Measurements from ENCODE around the gene LSM3.
"Not testable (repeated sequence)": the region's sequence is repeated elsewhere in the genome, so short reads cannot be mapped to it uniquely, and the experiment has no call there.

The LSM3 gene

DNA sequence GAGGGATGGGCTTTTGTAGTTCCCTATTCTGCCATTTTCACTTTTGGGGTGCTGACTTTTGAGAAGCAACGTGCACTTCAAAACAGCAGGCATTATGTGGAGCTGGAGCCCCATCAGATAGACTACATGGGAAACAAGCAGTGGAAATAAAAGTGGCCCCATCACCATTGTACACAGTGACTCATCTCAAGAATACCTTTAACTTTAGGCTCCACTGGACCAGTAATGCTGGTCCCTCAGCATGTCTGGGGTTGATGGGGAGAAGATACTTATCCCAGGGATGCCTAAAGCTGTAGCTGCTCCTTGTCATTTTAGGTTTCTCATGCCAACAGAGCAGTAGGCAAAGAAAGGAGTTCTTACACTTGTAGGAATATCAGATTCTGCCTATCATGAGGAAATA lies 45.0 kb downstream of the LSM3 start:
- DNase-seq: no peak

DNA sequence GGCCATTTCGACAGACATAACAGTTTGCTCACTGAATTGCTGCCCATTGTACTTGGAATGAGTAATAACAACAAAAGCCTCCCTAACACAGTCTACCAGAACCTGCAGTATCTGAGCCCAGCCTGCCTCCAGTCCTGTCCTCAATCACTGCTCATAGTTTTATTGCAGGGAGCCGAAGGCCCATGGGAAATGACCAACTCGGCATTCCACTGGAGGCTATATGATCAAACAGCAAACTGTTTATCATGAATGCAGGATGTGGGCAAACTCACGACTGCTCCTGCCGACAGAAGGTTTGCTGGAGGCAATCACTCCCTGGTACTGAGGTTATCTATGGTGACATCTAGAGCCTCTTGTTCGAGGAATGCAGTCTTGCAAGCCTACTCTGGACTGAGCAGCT lies 46.3 kb downstream of the LSM3 start:
- DNase-seq: no peak

DNA sequence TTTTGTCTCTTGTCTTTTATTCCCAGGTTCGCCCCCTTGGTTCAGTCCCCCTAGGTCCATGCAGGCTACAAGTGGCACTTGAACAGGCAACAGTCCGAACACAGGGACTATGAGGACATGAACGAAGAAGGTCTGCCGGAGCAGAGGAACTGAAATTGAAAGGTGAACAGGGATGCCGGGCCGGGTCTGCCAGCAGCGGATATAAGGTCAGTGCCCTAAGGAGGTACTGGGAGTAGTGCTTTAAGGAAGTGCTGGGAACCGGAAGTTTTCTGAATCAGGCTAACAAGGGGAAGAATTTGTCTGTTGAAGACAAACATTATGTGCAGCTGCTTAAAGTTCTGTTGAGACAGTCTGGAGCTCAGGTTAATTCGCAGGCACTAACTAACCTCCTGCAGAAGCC lies 46.8 kb downstream of the LSM3 start:
- no peak for DNase-seq

DNA sequence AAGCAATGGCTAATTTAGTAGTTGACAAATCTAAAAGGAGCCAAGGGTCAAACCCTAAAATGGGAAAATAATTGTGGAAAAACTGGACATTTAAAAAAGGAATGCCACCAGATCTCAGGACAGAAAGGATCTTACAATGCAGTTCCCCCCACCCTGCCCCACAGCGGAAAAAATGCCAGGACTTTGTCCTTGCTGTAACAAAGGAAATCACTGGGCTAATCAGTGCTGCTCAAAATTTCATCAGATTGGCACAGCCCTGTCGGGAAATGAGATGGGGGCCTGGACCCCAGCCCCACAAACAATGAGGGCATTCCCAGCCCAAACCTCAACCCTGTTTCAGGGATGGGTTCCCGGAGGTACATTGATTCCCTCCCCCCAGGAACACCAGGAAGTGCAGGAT lies 47.7 kb downstream of the LSM3 start:
- not testable (repeated sequence) for DNase-seq

DNA sequence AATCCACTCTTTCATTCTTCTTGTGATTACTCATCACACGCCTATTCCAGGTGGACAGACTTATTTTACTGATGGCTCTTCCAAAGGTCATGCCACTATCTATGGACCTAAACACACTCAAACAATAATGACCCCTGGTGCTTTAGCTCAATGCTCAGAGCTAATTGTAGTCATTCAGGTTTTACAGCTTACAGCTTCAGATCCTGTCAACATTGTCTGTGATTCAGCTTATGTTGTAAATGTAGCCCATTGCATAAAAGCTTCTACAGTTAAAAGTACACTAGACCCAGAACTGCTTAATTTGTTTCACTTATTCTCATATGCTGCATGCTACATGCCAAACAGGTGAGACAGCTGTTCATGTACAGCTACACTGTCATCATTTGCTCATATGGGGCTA lies 49.2 kb downstream of the LSM3 start:
- DNase-seq: no peak

DNA sequence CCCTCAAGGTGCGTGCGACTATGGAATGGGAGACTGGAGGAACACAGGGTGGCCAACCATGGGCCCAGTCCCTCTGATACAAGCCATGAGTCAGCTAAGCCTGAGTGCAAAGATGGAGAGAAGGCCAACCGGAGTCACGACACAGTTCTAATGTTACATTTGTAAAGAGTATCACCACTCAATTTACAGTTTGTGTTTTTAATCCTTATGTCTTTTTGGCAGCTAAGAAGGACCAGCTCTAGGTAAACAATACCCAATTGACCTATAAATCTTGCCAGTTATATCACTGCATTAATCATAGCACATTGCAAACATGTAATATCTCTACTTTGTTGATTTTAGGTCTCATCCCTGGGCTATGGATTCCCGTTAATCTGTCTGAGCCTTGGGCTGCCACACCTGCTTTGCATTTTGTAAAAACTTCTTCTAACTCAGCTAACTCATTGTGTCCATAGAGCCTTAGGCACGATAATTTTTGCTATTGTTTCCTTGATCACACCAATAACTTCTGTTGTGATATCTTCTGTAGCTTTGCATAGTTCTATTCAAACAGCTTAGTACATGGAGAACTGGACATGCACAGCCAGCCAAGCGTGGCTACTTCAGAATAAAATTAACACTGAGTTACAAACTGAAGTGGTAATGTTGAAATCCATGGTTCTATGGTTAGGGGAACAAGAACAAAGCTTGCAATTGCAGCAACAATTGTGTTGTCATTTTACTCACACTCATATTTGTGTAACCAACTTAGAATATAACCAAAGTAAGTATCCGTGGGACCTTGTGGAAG lies 50.3 kb downstream of the LSM3 start:
- no peak for DNase-seq

DNA sequence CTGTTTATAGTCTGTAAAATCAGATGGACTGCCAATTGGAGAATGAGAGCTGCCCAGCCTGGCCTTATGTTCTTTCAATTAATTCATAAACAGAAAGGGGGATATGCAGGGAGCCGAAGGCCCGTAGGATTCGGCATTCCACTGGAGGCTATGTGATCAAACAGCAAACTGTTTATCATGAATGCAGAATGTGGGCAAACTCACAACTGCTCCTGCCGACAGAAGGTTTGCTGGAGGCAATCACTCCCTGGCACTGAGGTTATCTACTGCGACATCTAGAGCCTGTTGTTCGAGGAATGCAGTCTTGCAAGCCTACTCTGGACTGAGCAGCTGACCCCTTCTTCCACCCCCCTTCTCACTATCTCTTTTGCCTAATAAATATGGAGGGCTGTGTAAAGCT lies 51.1 kb downstream of the LSM3 start:
- DNase-seq: not testable (repeated sequence)

DNA sequence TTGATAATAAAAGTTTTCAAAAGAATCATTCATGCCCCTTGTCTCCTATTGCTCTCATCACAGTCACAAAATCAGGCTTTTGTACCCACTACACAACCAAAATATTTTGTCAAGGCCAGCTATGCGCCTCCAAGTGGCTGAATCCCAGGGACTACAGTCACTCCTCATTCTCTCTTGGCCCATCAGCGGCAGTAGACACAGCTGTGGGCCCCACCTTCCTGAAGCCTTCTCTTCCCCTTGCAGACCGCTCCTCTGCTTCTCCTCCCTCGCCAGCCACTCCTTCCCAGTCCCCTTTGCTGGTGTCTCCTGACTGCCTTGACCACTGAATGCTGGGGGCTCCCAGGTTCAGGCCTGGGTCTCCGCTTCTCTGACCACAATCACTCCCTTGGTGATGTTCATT lies 52.1 kb downstream of the LSM3 start:
- DNase-seq: no peak

DNA sequence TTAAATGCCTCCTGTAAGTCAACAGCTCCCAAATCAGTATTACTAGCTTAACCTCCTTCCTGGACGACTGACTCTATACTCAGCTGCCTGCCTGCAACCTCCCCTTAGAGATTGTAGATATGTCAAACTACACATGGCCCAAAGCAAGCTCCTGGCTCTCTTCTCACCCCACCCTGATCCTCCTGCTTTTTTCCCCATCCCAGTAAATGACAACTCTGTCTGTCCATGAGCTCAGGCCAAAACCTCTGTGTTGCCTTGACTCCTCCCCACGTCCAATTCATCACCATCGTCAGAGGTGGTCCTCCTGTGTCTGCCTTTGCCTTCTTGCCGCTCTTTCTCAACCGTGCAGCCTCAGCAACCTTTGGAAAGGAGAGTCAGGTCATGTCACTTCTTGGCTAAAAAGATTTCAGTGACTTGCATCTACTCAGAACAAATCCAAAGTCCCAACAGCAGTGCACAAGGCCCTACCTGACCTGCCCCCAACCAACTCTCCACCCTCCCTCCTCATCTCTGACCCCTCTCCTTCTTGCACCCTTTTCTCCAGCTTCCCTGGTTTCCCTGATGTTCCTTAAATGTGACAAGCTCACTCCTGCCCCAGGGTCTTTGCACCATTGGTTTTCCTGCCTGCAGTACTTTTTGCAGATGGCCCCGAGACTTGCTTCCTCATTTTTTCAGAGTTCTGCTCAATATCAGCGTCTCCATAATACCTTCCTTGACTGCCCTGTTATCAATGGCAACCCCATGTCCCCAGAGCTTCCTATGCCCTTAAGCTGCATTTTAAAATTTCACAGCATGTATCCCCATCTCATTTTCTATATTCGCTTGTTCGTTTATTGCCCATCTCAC lies 52.8 kb downstream of the LSM3 start:
- DNase-seq: no peak

DNA sequence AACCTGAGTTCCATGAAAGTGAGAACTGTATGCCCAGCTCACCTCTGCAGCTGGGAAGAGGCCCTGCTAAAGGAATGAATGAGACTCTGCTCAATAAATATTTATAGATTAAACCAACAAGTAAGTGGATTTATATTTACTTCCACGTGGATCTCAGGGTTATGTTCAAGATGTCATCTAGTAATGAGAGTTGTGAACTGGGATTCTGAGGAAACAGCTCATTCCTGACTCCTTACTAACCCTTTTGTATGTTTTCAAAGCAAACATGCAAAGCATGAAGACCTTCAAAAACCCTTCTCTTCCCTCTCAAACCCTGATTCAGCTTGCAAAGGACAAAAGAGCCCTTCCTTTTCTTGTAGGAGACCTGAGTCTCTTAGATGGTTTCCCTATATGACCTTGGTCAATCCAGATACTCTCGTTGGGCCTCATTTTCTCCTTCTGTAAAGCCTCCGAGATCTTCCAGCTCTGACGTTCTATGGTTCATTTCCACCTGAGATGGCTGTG lies 53.4 kb downstream of the LSM3 start:
- DNase-seq: no peak

DNA sequence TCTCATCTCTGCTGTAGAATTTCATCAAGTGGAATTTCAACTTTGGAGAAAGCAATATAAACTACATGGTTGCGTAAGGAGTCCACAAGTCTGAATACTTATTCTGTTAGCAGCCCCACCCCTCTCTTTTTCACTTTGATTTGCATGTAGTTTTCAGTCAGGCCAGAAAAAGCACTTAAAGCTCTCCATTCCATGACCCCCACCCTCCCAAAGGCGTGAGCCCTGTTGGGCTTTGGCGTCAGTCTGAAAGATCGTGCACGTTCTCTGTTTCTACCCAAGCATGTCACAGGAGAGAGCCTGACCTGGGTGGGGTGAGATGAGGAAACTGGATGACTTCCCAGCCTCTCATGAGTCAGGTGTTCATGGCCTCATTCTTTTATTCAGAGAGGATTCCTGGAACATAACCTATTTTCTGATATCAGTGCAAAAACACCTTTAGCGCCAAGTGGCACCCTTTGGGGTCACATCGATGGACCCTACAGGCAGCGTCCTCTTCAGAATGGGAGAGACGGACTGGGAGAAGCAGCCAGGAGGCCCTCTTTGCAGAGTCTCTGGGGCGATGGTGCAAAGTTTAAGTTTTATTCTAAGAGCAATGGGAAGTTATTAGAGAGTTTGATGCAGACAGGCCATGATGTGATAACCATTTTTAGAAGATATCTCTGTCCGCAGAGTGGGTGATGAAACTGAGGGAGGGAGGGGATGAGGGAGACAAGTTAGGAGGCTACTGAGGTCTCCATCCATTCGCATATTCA lies 55.8 kb downstream of the LSM3 start:
- DNase-seq: no peak

DNA sequence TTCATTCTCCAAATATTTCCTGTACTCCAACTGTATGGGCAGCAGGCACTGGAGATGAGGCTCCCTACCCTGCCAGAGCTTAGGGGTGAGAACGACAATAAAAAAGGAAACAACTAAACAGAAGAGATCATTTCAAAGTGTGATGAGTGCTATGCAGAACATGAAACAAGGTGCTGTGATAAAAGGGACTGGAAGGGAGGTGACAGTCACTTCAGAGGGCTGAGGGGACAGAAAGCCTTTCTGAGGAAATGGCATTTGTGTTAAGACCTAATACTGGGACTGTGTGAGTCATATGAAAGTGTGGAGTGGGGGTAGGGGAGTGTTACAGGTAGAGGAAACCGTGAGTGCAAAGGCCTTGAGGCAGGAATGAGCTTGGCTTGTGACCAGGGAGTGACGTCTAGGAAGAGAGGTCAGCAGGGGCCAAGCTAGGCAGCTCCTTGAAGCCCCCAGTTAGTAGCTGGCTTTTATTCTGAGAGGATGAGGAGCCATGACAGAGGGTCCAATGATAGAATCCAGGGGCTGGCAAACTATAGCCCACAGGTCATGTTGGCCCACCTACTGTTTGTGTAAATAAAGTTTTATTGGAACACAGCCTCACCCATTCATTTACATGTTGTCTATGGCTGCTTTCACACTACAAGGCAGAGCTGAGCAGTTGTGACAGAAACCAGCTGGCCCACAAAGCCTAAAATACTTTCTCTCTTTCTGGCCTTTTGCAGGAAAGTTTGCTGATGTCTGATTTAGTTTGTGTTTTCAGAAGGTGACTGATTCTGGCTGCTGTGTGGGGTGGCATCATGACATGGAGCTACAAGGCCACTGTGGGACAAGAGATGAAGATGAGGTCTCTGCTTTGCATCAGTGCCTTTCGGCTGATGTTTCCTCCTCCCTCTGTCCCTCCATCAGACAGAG lies 56.6 kb downstream of the LSM3 start:
- no peak for DNase-seq

DNA sequence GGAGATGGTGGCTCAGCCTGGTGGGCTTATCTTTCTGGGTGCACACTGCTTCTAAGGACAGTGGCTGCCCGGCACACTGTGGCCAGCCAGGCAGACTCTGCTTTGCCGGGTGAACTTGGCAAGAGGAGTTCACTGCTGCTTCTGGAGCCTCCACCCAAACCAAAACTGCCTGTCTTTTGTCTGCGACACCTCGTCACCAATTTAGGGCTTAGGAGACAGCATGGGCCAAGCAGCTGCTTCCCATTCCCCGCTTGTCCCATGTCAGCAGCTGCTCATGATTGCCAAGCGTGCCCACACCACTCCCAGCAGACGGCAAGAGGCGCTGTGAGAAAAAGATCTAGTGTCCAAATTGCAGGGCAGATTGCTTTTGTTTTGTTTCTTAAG lies 57.3 kb downstream of the LSM3 start:
- DNase-seq: no peak

DNA sequence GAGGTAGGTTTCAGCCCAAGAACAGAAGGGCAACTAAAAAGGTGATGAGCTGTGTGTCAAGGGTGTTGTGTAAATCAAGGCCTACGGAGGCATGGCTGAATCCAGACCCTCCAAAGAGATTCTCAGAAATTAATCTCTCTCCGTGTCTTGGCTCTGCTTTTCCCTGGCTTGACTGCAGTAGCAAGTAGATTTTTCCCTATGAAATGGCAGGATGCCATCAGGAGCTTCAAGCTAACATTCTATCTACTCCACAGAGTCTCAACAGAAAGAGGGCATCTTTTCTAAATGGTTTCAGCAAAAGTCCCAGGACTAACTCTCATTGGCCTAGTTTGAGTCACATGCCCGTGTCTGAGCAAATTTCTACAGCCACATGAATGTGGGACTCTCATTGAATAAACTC lies 58.3 kb downstream of the LSM3 start:
- DNase-seq: no peak

DNA sequence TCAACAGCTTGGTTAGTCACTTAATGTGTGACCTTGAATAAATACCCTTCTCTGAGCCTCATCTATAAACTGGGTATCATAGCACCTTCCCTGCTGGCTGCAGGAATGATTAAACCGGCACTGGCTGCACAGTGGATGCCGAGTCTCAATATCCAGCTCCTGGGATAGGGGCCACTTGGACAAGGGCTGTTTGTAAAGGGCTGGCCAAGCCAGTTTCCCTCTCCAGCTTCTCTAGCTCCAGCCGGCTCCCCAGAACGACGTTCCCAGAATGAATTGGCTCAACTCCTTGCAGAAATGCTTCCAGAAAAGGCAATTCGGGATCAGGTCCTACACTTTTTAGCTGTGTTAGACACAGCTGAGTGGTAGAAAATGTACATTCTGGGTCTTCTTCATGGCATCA lies 58.8 kb downstream of the LSM3 start:
- DNase-seq: no peak

DNA sequence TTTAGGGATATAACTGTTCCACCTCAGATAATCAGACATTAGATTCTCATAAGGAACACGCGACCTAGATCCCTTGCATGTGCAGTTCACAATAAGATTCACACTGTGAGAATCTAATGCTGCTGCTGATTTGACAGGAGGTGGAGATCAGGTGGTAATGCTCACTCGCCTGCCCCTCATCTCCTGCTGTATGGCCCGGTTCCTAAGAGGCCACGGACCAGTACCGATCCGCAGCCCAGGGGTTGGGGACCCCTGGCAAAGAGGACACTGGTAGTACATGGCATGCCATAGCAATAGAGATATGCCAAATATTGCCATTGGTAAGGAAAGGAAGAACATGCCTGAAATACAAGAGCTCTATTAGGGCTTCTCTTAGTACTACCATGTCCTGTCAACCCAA lies 59.7 kb downstream of the LSM3 start:
- no peak for DNase-seq

DNA sequence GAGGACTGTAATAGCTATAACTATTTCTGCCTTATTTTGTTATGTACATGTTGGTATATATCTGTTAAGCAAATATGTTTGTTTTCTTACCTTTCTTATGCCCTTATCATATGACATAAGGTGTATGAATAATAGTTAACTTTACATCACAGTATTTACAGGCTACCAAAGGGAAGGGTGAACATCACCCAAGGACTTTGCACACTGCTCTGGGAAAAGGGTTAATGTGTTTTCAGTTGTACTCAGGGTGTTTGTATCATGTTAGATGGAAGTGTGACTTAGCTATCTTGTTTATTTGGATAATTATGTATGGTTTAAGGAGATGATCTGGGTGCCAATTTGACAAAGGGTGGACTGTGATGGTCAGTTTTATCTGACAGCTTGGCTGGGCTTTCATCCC lies 60.3 kb downstream of the LSM3 start:
- no peak for DNase-seq

DNA sequence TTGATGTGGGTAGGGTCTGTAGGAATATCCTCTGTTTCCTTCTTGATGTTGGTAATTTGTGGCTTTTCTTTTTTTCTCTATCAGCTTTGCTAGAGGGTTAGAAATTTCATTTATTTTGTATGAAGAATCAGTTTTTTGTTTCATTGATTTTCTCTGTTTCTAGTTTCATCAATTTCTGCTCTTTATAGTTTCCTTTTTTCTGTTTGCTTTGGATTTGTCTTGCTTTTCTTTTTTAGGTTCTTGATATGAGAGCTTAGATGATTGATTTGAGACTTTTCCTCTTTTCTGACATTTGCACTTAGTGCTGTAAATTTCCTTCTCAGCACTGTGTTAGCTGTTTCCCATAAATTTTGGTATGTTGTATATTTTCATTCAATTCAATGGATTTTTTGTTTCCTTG lies 61.3 kb downstream of the LSM3 start:
- DNase-seq: no peak

DNA sequence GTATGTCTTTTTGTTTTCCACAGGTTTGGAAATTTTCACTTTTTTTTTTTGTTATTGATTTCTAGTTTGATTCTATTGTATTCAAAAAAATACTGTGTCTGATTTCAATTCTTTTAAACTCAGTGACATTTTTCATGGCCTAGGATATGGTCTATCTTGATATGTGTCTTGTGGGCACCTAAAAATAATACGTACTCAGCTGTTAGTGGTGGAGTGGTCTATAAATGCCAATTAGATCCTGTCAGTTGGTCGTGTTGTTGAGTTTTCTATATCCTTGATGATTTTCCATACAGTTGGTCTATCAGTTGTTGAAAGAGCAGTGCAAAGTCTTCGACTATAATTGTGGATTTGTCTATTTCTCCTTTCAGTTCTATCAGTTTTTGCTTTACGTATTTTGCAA lies 61.7 kb downstream of the LSM3 start:
- no peak for DNase-seq

DNA sequence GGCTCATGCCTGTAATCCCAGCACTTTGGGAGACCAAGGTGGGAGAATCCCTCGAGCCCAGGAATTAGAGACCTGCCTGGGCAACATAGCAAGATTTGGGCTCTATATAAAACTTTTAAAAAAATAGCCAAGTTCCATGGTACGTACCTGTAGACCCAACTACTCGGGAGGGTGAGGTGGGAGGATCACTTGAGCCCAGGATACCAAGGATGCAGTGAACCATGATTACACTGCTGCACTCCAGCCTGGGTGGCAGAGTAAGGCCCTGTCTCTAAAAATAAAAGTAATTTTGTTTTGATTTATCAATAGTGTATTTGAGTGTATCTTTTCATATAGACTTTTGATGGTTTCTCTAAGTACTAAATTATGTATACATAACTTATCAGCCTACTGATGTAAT lies 63.1 kb downstream of the LSM3 start:
- no peak for DNase-seq

DNA sequence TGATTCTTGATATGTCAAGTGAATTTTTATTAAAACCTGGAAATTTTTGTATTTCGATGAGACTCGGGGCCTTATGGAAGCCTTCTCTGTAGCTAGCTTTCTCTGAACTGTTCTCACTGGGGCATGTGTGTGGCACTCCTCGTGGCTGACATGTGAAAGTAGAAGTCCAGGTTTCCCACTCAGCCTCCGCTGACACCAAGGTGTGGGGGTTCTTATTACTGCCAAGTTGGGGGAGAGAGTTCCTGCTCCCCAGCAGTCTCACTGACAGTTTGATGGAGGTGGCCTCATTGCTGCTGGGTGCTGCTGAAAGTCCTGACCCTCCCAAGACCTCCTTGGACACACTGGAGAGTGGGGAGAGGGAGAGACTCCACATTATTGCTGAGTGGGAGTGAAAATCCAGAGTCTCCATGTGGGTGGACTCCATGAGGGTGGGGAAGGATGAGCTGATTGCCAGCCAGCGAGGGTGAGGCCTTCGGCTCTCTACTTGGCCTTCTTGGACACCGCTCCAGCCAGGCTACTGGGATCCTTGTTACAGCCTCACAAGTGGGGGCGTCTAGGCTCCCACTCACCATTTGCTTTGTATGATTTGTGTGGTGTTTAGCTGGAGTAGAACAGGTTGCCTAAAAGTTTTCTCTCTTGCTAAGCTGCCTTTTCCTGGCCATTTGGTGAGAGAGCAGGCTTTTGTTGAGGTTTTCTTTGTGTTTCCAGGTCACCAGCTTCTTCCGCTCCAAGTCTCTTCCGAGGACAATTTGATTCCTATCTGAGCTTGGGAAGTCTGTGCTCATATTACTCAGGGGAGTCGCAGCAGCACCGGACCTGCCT lies 64.1 kb downstream of the LSM3 start:
- no peak for DNase-seq

DNA sequence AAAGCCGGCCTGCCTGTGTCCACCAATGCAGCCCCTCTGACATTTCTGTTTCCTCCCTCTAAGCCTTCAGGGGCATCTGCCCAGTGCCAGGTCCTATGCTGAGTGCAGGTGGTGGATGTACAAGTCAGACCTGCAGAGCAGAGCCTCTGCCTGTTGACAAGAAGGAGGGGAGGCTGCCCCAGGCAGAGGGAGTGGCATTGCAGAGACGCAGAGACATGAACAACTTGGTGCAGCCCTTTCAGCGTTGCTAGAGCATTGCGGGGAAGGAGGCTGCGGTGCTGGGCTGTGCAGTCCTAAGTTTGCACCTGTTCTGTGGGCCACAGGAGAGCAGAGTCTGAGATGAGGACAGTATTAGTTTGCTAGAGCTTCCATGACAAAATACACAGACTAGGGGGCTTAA lies 65.2 kb downstream of the LSM3 start:
- DNase-seq: no peak

All from NCI-H774 (cell line).